ENCODE data around the gene VTCN1. TPM values are rescaled to one million over a fixed set of nuclear protein-coding genes. Genes with fewer than 3 reads are reported as not detected.

Gene VTCN1
- total RNA-seq, 2 experiments from 2014 or later, result not detected

DNA sequence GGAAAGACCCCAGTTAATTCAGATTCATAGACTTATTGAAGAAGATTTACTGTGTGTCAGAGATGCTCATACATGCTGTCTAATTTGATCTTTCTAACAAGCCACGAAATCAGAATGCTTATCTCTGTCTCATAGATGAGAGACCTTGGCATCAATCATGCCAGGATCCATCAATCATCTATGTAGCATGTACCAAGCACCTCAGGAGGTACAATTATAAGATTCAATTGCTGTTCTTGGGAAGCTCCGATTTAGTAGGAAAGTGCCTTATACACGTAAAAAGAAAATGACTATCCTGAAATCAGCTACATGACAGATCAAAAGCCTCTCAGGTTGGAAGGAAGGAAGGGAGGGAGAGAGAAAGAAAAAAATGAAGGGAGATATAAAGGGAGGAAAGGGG is 18.5 kb upstream of the VTCN1 start:
- no TSS peak for BruUV-seq (replicated peaks)
- DNase-seq (ENCODE audit: low spot score), result no peak
- no peaks in the 10 kb centered on the region for H4K20me1 ChIP-seq (ENCODE audit: insufficient read depth, low read length)
- no peaks in the 10 kb centered on the region for H3K9me2 ChIP-seq (ENCODE audit: insufficient read depth, low read length)
- no peaks in the 10 kb centered on the region for H3K4me1 ChIP-seq (ENCODE audit: insufficient read depth, low read length, poor library complexity, severe bottlenecking)
- CTCF ChIA-PET (ENCODE audit: unreplicated experiment), result no interaction called here
- no peaks in the 10 kb centered on the region for H3K9me3 ChIP-seq (ENCODE audit: low read length)
- H3K79me2 ChIP-seq (ENCODE audit: insufficient read depth, low read depth, low read length), result no peaks in the 10 kb centered on the region
- H2AFZ ChIP-seq (ENCODE audit: low read length), result no peak overlapping the region
- no peaks in the 10 kb centered on the region for H3K36me3 ChIP-seq (ENCODE audit: insufficient read depth, low read length)
- no peak for TF ChIP-seq CTCF (conservative IDR thresholded peaks at IDR 0.05; ENCODE audit: low read length)
- no peak for TF ChIP-seq EZH2phosphoT487 (IDR thresholded peaks at IDR 0.05; ENCODE audit: borderline replicate concordance, low read depth, low read length)
- H3K4me3 ChIP-seq (ENCODE audit: low read depth, low read length, poor library complexity, severe bottlenecking), result no peak overlapping the region
- no peak overlapping the region for H3K27ac ChIP-seq (ENCODE audit: low read depth, low read length, poor library complexity, severe bottlenecking)
- no peak overlapping the region for H3K4me2 ChIP-seq (ENCODE audit: low read length)
- POLR2A ChIA-PET, result no interaction called here
- intact Hi-C loops (cut with micrococcal nuclease; ENCODE audit: unreplicated experiment), result no loop called here

DNA sequence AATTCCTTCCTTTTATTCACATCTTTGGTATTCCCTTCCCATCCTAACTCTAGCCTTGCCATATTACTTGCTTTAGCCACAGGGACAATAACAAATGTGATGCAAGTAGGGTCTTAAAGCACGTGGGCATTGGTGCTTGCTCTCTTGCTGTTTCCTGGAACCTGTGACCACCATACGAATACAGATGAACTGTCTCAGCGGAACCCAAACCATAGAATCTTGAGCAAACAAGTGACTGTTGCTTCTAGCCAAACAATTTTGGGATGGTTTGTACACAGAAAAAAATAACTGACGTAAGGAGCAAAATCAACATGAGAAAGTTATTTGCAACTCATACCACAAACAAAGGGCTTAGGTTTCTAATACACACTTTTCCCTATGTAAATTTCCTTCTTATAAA is 15.2 kb upstream of the VTCN1 start:
- no TSS peak for BruUV-seq (replicated peaks)
- Histone ChIP-seq H3K27ac (ENCODE audit: low read depth, low read length, poor library complexity, severe bottlenecking) (no peak overlapping the region), H3K79me2 (ENCODE audit: insufficient read depth, low read depth, low read length) (no peaks in the 10 kb centered on the region), H3K4me3 (ENCODE audit: low read depth, low read length, poor library complexity, severe bottlenecking) (no peak overlapping the region), H3K9me3 (ENCODE audit: low read length) (no peaks in the 10 kb centered on the region), H3K9me2 (ENCODE audit: insufficient read depth, low read length) (no peaks in the 10 kb centered on the region), H4K20me1 (ENCODE audit: insufficient read depth, low read length) (no peaks in the 10 kb centered on the region), H2AFZ (ENCODE audit: low read length) (no peak overlapping the region), H3K36me3 (ENCODE audit: insufficient read depth, low read length) (no peaks in the 10 kb centered on the region), H3K4me2 (ENCODE audit: low read length) (no peak overlapping the region), H3K4me1 (ENCODE audit: insufficient read depth, low read length, poor library complexity, severe bottlenecking) (no peaks in the 10 kb centered on the region)
- POLR2A ChIA-PET, result no interaction called here
- intact Hi-C loops (cut with micrococcal nuclease; ENCODE audit: unreplicated experiment), result no loop called here
- DNase-seq (ENCODE audit: low spot score), result no peak
- no peak for TF ChIP-seq CTCF (conservative IDR thresholded peaks at IDR 0.05; ENCODE audit: low read length)
- no peak for TF ChIP-seq EZH2phosphoT487 (IDR thresholded peaks at IDR 0.05; ENCODE audit: borderline replicate concordance, low read depth, low read length)
- CTCF ChIA-PET (ENCODE audit: unreplicated experiment), result no interaction called here

GRCh38 chr1:117216718-117217117 is 6.0 kb upstream of the VTCN1 start:
- no peaks in the 10 kb centered on the region for H3K4me1 ChIP-seq (ENCODE audit: insufficient read depth, low read length, poor library complexity, severe bottlenecking)

More at GRCh38 chr1:117216718-117217117, 6.0 kb upstream of the VTCN1 start:
- Histone ChIP-seq H3K36me3 (ENCODE audit: insufficient read depth, low read length) (no peaks in the 10 kb centered on the region), H3K4me3 (ENCODE audit: low read depth, low read length, poor library complexity, severe bottlenecking) (no peak overlapping the region), H3K9me2 (ENCODE audit: insufficient read depth, low read length) (no peaks in the 10 kb centered on the region), H3K27ac (ENCODE audit: low read depth, low read length, poor library complexity, severe bottlenecking) (no peak overlapping the region), H4K20me1 (ENCODE audit: insufficient read depth, low read length) (no peaks in the 10 kb centered on the region), H3K4me2 (ENCODE audit: low read length) (no peak overlapping the region), H3K79me2 (ENCODE audit: insufficient read depth, low read depth, low read length) (no peaks in the 10 kb centered on the region), H2AFZ (ENCODE audit: low read length) (no peak overlapping the region), H3K9me3 (ENCODE audit: low read length) (no peaks in the 10 kb centered on the region)
- intact Hi-C loops (cut with micrococcal nuclease; ENCODE audit: unreplicated experiment), result no loop called here
- TF ChIP-seq EZH2phosphoT487 (IDR thresholded peaks at IDR 0.05; ENCODE audit: borderline replicate concordance, low read depth, low read length), result no peak
- TF ChIP-seq CTCF (conservative IDR thresholded peaks at IDR 0.05; ENCODE audit: low read length), result no peak
- POLR2A ChIA-PET, result interaction anchor here (0.5 to 0.6 kb wide), 2 partner anchors 39 to 93 kb away, joined by 3 read pairs; no protein-coding TSS in a partner anchor
- CTCF ChIA-PET (ENCODE audit: unreplicated experiment), result no interaction called here
- no TSS peak for BruUV-seq (replicated peaks)
- no peak for DNase-seq (ENCODE audit: low spot score)
